ENCODE data around the gene SLC38A11.

DNA sequence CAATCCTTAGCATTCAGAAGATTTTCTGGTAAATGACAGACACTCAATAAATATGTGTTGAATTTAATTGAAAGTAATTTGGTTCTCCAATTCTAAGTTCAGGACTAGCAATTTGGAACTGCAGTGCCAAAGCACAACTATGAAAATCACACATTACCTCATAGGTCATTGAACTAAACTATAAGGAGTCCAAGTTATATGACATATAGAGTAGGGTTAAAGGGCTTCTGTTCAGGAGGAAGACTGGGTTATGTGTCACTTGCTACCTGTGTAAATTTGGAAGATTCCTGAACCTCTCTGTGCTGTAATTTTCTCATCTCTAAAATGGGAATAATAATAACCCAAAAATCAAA, 85.9 kb downstream of the SLC38A11 start:
- TF ChIP-seq MEF2A (IDR thresholded peaks at IDR 0.05; ENCODE audit: borderline replicate concordance, low read depth): no peak
- TF ChIP-seq JUND (IDR thresholded peaks at IDR 0.05): no peak
- TF ChIP-seq, protein P1, sequence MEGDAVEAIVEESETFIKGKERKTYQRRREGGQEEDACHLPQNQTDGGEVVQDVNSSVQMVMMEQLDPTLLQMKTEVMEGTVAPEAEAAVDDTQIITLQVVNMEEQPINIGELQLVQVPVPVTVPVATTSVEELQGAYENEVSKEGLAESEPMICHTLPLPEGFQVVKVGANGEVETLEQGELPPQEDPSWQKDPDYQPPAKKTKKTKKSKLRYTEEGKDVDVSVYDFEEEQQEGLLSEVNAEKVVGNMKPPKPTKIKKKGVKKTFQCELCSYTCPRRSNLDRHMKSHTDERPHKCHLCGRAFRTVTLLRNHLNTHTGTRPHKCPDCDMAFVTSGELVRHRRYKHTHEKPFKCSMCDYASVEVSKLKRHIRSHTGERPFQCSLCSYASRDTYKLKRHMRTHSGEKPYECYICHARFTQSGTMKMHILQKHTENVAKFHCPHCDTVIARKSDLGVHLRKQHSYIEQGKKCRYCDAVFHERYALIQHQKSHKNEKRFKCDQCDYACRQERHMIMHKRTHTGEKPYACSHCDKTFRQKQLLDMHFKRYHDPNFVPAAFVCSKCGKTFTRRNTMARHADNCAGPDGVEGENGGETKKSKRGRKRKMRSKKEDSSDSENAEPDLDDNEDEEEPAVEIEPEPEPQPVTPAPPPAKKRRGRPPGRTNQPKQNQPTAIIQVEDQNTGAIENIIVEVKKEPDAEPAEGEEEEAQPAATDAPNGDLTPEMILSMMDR (IDR thresholded peaks at IDR 0.05): no peak

All from SK-N-SH (cell line).